ENCODE results near the gene ORC5. TPM values are rescaled to one million over a fixed set of nuclear protein-coding genes. Genes with fewer than 3 reads are reported as not detected.

Gene ORC5
- total RNA-seq, 4 donors from 2014 or later, result 4.3 to 58.1 (median 12.6) TPM

Other genes with a start within 250 kb of the ORC5 start
- gene RELN, start 218.4 kb downstream of the ORC5 start, total RNA-seq, result under 1 TPM in 3 of 4 donors, not detected in 1; 0.02 to 0.73 (median 0.39) TPM
- not detected for gene LHFPL3, start 120.6 kb upstream of the ORC5 start, total RNA-seq